ENCODE measurements around the gene STXBP1.

STXBP1 gene

GRCh38 chr9:127734247-127734746 is 122.2 kb downstream of the STXBP1 start:
- Histone ChIP-seq H3K79me2 (ENCODE audit: insufficient read depth, low read length) (no peaks in the 10 kb centered on the region), H4K20me1 (ENCODE audit: insufficient read depth, low read length) (no peaks in the 10 kb centered on the region), H3K4me2 (ENCODE audit: low read length) (peak overlapping the region; percentile 79), H3K9me2 (ENCODE audit: low read depth, low read length) (no peaks in the 10 kb centered on the region), H3K9ac (ENCODE audit: low read length) (peak overlapping the region; percentile 65; the same call in 1 of the 2 replicates), H2AFZ (ENCODE audit: low read length) (no peak overlapping the region), H3K4me1 (ENCODE audit: insufficient read depth, low read length, severe bottlenecking) (peaks cover 16% of the 10 kb centered on the region), H3K36me3 (ENCODE audit: insufficient read depth, low read length) (peaks cover 9% of the 10 kb centered on the region; the same call in 1 of the 2 replicates), H3K27ac (ENCODE audit: low read depth, low read length, poor library complexity, severe bottlenecking) (no peak overlapping the region), H3K9me3 (ENCODE audit: low read length) (no peaks in the 10 kb centered on the region), H3K27me3 (ENCODE audit: insufficient read depth, low read length) (no peaks in the 10 kb centered on the region), H3F3A (ENCODE audit: insufficient read depth, low read length) (no peaks in the 10 kb centered on the region), H3K4me3 (ENCODE audit: low read depth, low read length, poor library complexity, severe bottlenecking) (peak overlapping the region; percentile 70)
- TF ChIP-seq EZH2 (IDR thresholded peaks at IDR 0.05; ENCODE audit: borderline replicate concordance, low read length), result no peak
- TF ChIP-seq, protein P1, sequence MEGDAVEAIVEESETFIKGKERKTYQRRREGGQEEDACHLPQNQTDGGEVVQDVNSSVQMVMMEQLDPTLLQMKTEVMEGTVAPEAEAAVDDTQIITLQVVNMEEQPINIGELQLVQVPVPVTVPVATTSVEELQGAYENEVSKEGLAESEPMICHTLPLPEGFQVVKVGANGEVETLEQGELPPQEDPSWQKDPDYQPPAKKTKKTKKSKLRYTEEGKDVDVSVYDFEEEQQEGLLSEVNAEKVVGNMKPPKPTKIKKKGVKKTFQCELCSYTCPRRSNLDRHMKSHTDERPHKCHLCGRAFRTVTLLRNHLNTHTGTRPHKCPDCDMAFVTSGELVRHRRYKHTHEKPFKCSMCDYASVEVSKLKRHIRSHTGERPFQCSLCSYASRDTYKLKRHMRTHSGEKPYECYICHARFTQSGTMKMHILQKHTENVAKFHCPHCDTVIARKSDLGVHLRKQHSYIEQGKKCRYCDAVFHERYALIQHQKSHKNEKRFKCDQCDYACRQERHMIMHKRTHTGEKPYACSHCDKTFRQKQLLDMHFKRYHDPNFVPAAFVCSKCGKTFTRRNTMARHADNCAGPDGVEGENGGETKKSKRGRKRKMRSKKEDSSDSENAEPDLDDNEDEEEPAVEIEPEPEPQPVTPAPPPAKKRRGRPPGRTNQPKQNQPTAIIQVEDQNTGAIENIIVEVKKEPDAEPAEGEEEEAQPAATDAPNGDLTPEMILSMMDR (IDR thresholded peaks at IDR 0.05; ENCODE audit: low read length), result no peak; the same call in 1 of the 2 replicates

- no peaks in the 10 kb centered on the region for H3K27me3 ChIP-seq (ENCODE audit: insufficient read depth, low read length)
- no peak within 1 kb of the TSS for H3K27ac ChIP-seq (ENCODE audit: low read depth, low read length, poor library complexity, severe bottlenecking)
- no peaks in the 10 kb centered on the region for H3K9me3 ChIP-seq (ENCODE audit: low read length)
- H3F3A ChIP-seq (ENCODE audit: insufficient read depth, low read length), result no peaks in the 10 kb centered on the region
- peaks cover 16% of the 10 kb centered on the region for H3K4me1 ChIP-seq (ENCODE audit: insufficient read depth, low read length, severe bottlenecking)
- peaks cover 13% of the 10 kb centered on the region; the same call in 1 of the 2 replicates for H3K36me3 ChIP-seq (ENCODE audit: insufficient read depth, low read length)
- H3K9me2 ChIP-seq (ENCODE audit: low read depth, low read length), result no peaks in the 10 kb centered on the region
- no peaks in the 10 kb centered on the region for H4K20me1 ChIP-seq (ENCODE audit: insufficient read depth, low read length)
- no peaks in the 10 kb centered on the region for H3K79me2 ChIP-seq (ENCODE audit: insufficient read depth, low read length)
- peak within 1 kb of the TSS; percentile 70 for H3K4me3 ChIP-seq (ENCODE audit: low read depth, low read length, poor library complexity, severe bottlenecking)
- TF ChIP-seq EZH2 (IDR thresholded peaks at IDR 0.05; ENCODE audit: borderline replicate concordance, low read length), result no peak
- TF ChIP-seq, protein P1 (IDR thresholded peaks at IDR 0.05; ENCODE audit: low read length), result peak; percentile 97
- peak within 1 kb of the TSS; percentile 79 for H3K4me2 ChIP-seq (ENCODE audit: low read length)
- H3K9ac ChIP-seq (ENCODE audit: low read length), result peak within 1 kb of the TSS; percentile 65
- H2AFZ ChIP-seq (ENCODE audit: low read length), result no peak within 1 kb of the TSS
These were observed 122.9 kb downstream of the STXBP1 start, which contains the start of gene TOR2A for GRCh38 chr9:127734747-127735529. Gene TOR2A (minus strand): TSS chr9:127735294. CDS start chr9:127735270, 24 bp downstream.

DNA sequence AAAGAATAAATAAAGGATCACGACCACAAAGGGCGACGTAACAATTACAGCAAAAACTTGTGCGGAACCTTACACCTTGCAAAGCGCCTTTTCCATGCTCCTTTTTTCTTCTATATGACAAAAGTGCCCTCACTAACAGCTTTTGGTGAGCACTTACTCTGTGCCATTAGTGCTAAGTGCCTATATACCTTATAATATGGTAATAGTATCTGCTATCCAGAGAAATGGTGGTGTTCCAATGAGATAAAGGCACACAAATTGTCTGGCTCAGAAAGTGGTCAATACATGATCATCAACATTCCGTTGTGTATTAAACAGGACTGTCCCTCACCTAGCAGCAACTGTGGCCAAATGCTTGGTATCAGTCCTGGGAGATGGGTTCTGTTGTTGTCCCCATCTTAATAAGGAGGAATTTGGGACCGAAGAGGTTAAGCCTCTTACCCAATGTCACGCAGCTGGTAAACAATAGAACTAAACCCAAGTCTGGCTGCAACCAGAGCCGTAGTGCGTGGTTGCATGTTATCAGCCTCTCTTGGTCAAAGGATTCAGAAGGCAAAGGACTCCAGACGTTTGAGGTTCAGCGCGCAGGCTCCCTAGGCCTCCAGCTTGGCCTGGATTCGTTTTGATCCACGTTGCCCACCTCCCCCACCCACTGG is 123.6 kb downstream of the STXBP1 start:
- Histone ChIP-seq H3K9ac (ENCODE audit: low read length) (no peak overlapping the region), H3K9me2 (ENCODE audit: low read depth, low read length) (no peaks in the 10 kb centered on the region), H3K9me3 (ENCODE audit: low read length) (no peaks in the 10 kb centered on the region), H3K79me2 (ENCODE audit: insufficient read depth, low read length) (no peaks in the 10 kb centered on the region), H3K4me3 (ENCODE audit: low read depth, low read length, poor library complexity, severe bottlenecking) (no peak overlapping the region), H3K27me3 (ENCODE audit: insufficient read depth, low read length) (no peaks in the 10 kb centered on the region), H2AFZ (ENCODE audit: low read length) (no peak overlapping the region), H3F3A (ENCODE audit: insufficient read depth, low read length) (no peaks in the 10 kb centered on the region), H4K20me1 (ENCODE audit: insufficient read depth, low read length) (no peaks in the 10 kb centered on the region), H3K36me3 (ENCODE audit: insufficient read depth, low read length) (peaks cover 13% of the 10 kb centered on the region; the same call in 1 of the 2 replicates), H3K27ac (ENCODE audit: low read depth, low read length, poor library complexity, severe bottlenecking) (no peak overlapping the region), H3K4me2 (ENCODE audit: low read length) (no peak overlapping the region), H3K4me1 (ENCODE audit: insufficient read depth, low read length, severe bottlenecking) (peaks cover 17% of the 10 kb centered on the region)
- TF ChIP-seq EZH2 (IDR thresholded peaks at IDR 0.05; ENCODE audit: borderline replicate concordance, low read length), result no peak
- TF ChIP-seq, protein P1 (IDR thresholded peaks at IDR 0.05; ENCODE audit: low read length), result no peak

Measured in OCI-LY1 (cell line).